ENCODE results near the gene TMEM134. TPM values are rescaled to one million over a fixed set of nuclear protein-coding genes. Genes with fewer than 3 reads are reported as not detected.
"Not testable (repeated sequence)": the region's sequence is repeated elsewhere in the genome, so short reads cannot be mapped to it uniquely, and the experiment has no call there.

The TMEM134 gene
- total RNA-seq, 1 experiment from 2014 or later = 99.7 TPM

GRCh38 chr11:67491276-67492068 lies 22.4 kb upstream of the TMEM134 start:
- Histone ChIP-seq H3K9ac (ENCODE audit: low read length) (no peak overlapping the region), H3K9me3 (ENCODE audit: low read length) (no peaks in the 10 kb centered on the region), H3K79me2 (ENCODE audit: low read length) (peaks cover 4% of the 10 kb centered on the region), H3K27ac (ENCODE audit: low read length) (no peak overlapping the region), H3K4me3 (ENCODE audit: low read length) (no peak overlapping the region), H2AFZ (ENCODE audit: low read length) (no peak overlapping the region), H3K36me3 (ENCODE audit: insufficient read depth, low read length) (peaks cover 15% of the 10 kb centered on the region; the same call in 1 of the 2 replicates), H3K27me3 (ENCODE audit: low read length) (no peaks in the 10 kb centered on the region), H4K20me1 (ENCODE audit: insufficient read depth, low read depth, low read length) (no peaks in the 10 kb centered on the region), H3K9me2 (replicated peaks; ENCODE audit: insufficient read depth, low read length) (no peaks in the 10 kb centered on the region), H3K4me2 (ENCODE audit: low read depth, low read length, poor library complexity, severe bottlenecking) (no peak overlapping the region), H3K4me1 (ENCODE audit: low read length) (peaks cover 18% of the 10 kb centered on the region)
- peak; percentile 43 for DNase-seq

GRCh38 chr11:67490727-67491065 lies 21.6 kb upstream of the TMEM134 start:
- Histone ChIP-seq H4K20me1 (ENCODE audit: insufficient read depth, low read depth, low read length) (no peaks in the 10 kb centered on the region), H3K4me1 (ENCODE audit: low read length) (peaks cover 26% of the 10 kb centered on the region)

GRCh38 chr11:67489885-67490726 lies 21.1 kb upstream of the TMEM134 start:
- Histone ChIP-seq H3K36me3 (ENCODE audit: insufficient read depth, low read length) (peaks cover 13% of the 10 kb centered on the region; the same call in 1 of the 2 replicates), H3K4me3 (ENCODE audit: low read length) (no peak overlapping the region), H4K20me1 (ENCODE audit: insufficient read depth, low read depth, low read length) (no peaks in the 10 kb centered on the region), H3K79me2 (ENCODE audit: low read length) (peaks cover 8% of the 10 kb centered on the region), H2AFZ (ENCODE audit: low read length) (no peak overlapping the region), H3K9me2 (replicated peaks; ENCODE audit: insufficient read depth, low read length) (no peaks in the 10 kb centered on the region), H3K4me1 (ENCODE audit: low read length) (peaks cover 32% of the 10 kb centered on the region), H3K27ac (ENCODE audit: low read length) (no peak overlapping the region), H3K4me2 (ENCODE audit: low read depth, low read length, poor library complexity, severe bottlenecking) (no peak overlapping the region), H3K9me3 (ENCODE audit: low read length) (no peaks in the 10 kb centered on the region), H3K27me3 (ENCODE audit: low read length) (no peaks in the 10 kb centered on the region), H3K9ac (ENCODE audit: low read length) (no peak overlapping the region)
- DNase-seq = peak; percentile 52

More at GRCh38 chr11:67490727-67491065, 21.6 kb upstream of the TMEM134 start:
- Histone ChIP-seq H2AFZ (ENCODE audit: low read length) (no peak overlapping the region), H3K4me3 (ENCODE audit: low read length) (no peak overlapping the region), H3K79me2 (ENCODE audit: low read length) (peaks cover 8% of the 10 kb centered on the region), H3K4me2 (ENCODE audit: low read depth, low read length, poor library complexity, severe bottlenecking) (no peak overlapping the region), H3K27me3 (ENCODE audit: low read length) (no peaks in the 10 kb centered on the region), H3K9me3 (ENCODE audit: low read length) (no peaks in the 10 kb centered on the region), H3K36me3 (ENCODE audit: insufficient read depth, low read length) (peaks cover 15% of the 10 kb centered on the region; the same call in 1 of the 2 replicates), H3K9ac (ENCODE audit: low read length) (no peak overlapping the region), H3K27ac (ENCODE audit: low read length) (no peak overlapping the region), H3K9me2 (replicated peaks; ENCODE audit: insufficient read depth, low read length) (no peaks in the 10 kb centered on the region)
- peak; percentile 41 for DNase-seq

GRCh38 chr11:67489203-67489884 lies 20.3 kb upstream of the TMEM134 start:
- H3K9me2 ChIP-seq (replicated peaks; ENCODE audit: insufficient read depth, low read length) = no peaks in the 10 kb centered on the region
- H3K4me3 ChIP-seq (ENCODE audit: low read length) = no peak overlapping the region
- H3K4me2 ChIP-seq (ENCODE audit: low read depth, low read length, poor library complexity, severe bottlenecking) = no peak overlapping the region
- no peak overlapping the region for H3K27ac ChIP-seq (ENCODE audit: low read length)
- H2AFZ ChIP-seq (ENCODE audit: low read length) = no peak overlapping the region
- H3K27me3 ChIP-seq (ENCODE audit: low read length) = no peaks in the 10 kb centered on the region
- H3K9me3 ChIP-seq (ENCODE audit: low read length) = no peaks in the 10 kb centered on the region
- H4K20me1 ChIP-seq (ENCODE audit: insufficient read depth, low read depth, low read length) = no peaks in the 10 kb centered on the region
- DNase-seq = no peak
- peaks cover 13% of the 10 kb centered on the region; the same call in 1 of the 2 replicates for H3K36me3 ChIP-seq (ENCODE audit: insufficient read depth, low read length)
- H3K4me1 ChIP-seq (ENCODE audit: low read length) = peaks cover 40% of the 10 kb centered on the region
- peaks cover 8% of the 10 kb centered on the region for H3K79me2 ChIP-seq (ENCODE audit: low read length)
- H3K9ac ChIP-seq (ENCODE audit: low read length) = no peak overlapping the region

GRCh38 chr11:67486481-67487195 lies 17.6 kb upstream of the TMEM134 start:
- Histone ChIP-seq H3K4me3 (ENCODE audit: low read length) (no peak overlapping the region), H3K4me2 (ENCODE audit: low read depth, low read length, poor library complexity, severe bottlenecking) (peak overlapping the region; percentile 80), H3K79me2 (ENCODE audit: low read length) (peaks cover 15% of the 10 kb centered on the region)

GRCh38 chr11:67485873-67486361 lies 16.9 kb upstream of the TMEM134 start:
- peak; percentile 90 for DNase-seq
- H3K4me3 ChIP-seq (ENCODE audit: low read length); H3K27me3 ChIP-seq (ENCODE audit: low read length); H3K36me3 ChIP-seq (ENCODE audit: insufficient read depth, low read length); H3K9me3 ChIP-seq (ENCODE audit: low read length); H2AFZ ChIP-seq (ENCODE audit: low read length); H3K9me2 ChIP-seq (replicated peaks; ENCODE audit: insufficient read depth, low read length); H3K9ac ChIP-seq (ENCODE audit: low read length); H4K20me1 ChIP-seq (ENCODE audit: insufficient read depth, low read depth, low read length): not testable (repeated sequence)
- H3K4me2 ChIP-seq (ENCODE audit: low read depth, low read length, poor library complexity, severe bottlenecking) = peak overlapping the region; percentile 80
- peaks cover 58% of the 10 kb centered on the region for H3K4me1 ChIP-seq (ENCODE audit: low read length)
- peak overlapping the region; percentile 88 for H3K27ac ChIP-seq (ENCODE audit: low read length)
- peaks cover 15% of the 10 kb centered on the region for H3K79me2 ChIP-seq (ENCODE audit: low read length)

More at GRCh38 chr11:67486481-67487195, 17.6 kb upstream of the TMEM134 start:
- Histone ChIP-seq H3K27me3 (ENCODE audit: low read length) (no peaks in the 10 kb centered on the region), H3K27ac (ENCODE audit: low read length) (peak overlapping the region; percentile 32; the same call in 1 of the 2 replicates), H4K20me1 (ENCODE audit: insufficient read depth, low read depth, low read length) (no peaks in the 10 kb centered on the region), H3K9me2 (replicated peaks; ENCODE audit: insufficient read depth, low read length) (no peaks in the 10 kb centered on the region), H3K9ac (ENCODE audit: low read length) (no peak overlapping the region), H3K4me1 (ENCODE audit: low read length) (peaks cover 59% of the 10 kb centered on the region), H2AFZ (ENCODE audit: low read length) (no peak overlapping the region), H3K9me3 (ENCODE audit: low read length) (no peaks in the 10 kb centered on the region), H3K36me3 (ENCODE audit: insufficient read depth, low read length) (0 out of 2 replicates have a peak, but pooled peaks cover 3% of the 10 kb centered on the region)
- no peak for DNase-seq

GRCh38 chr11:67484847-67485311 lies 15.8 kb upstream of the TMEM134 start:
- Histone ChIP-seq H3K4me2 (ENCODE audit: low read depth, low read length, poor library complexity, severe bottlenecking) (peak overlapping the region; percentile 80), H3K4me1 (ENCODE audit: low read length) (peaks cover 52% of the 10 kb centered on the region), H3K27me3 (ENCODE audit: low read length) (no peaks in the 10 kb centered on the region), H3K9ac (ENCODE audit: low read length) (peak overlapping the region; percentile 70), H3K4me3 (ENCODE audit: low read length) (peak overlapping the region; percentile 60), H4K20me1 (ENCODE audit: insufficient read depth, low read depth, low read length) (no peaks in the 10 kb centered on the region), H3K9me2 (replicated peaks; ENCODE audit: insufficient read depth, low read length) (no peaks in the 10 kb centered on the region), H3K9me3 (ENCODE audit: low read length) (no peaks in the 10 kb centered on the region), H3K79me2 (ENCODE audit: low read length) (peaks cover 15% of the 10 kb centered on the region), H3K27ac (ENCODE audit: low read length) (peak overlapping the region; percentile 88), H3K36me3 (ENCODE audit: insufficient read depth, low read length) (no peaks in the 10 kb centered on the region), H2AFZ (ENCODE audit: low read length) (no peak overlapping the region)
- peak; percentile 93 for DNase-seq
